Fibroblast of pulmonary artery (primary cell): Measurements from ENCODE around the gene MPRIP.
"Not testable (repeated sequence)": the region's sequence is repeated elsewhere in the genome, so short reads cannot be mapped to it uniquely, and the experiment has no call there.

Experiments
- DNase-seq: peaks from one replicate; pipeline ENCODE4 v3.0.0-alpha.2; 2010; ENCODE audit warnings: low read depth
- H3K4me3 ChIP-seq: replicated peaks from 2 replicates; pipeline ENCODE4 v1.5.1; 2011; ENCODE audit warnings: low read depth, mild to moderate bottlenecking, control low read depth, low read length, moderate library complexity
- CTCF ChIP-seq: IDR thresholded peaks from 2 replicates; pipeline ENCODE4 v1.5.1; 2011; ENCODE audit warnings: mild to moderate bottlenecking, control low read depth, low read length, inconsistent platforms; ENCODE audit errors: missing control alignments

Gene MPRIP

GRCh38 chr17:17014748-17015124 lies 27.5 kb upstream of the MPRIP start:
- not testable (repeated sequence) for H3K4me3 ChIP-seq, DNase-seq

- no peak for DNase-seq
- TF ChIP-seq CTCF: no peak
- H3K4me3 ChIP-seq: no peak overlapping the region
These were observed 27.0 kb upstream of the MPRIP start for GRCh38 chr17:17015230-17015629.

- not testable (repeated sequence) for DNase-seq, H3K4me3 ChIP-seq
These were observed 25.8 kb upstream of the MPRIP start for GRCh38 chr17:17016199-17017197.

GRCh38 chr17:17017343-17018014 lies 24.8 kb upstream of the MPRIP start:
- no peak overlapping the region for H3K4me3 ChIP-seq
- TF ChIP-seq CTCF: no peak
- no peak for DNase-seq

GRCh38 chr17:17018021-17018441 lies 24.2 kb upstream of the MPRIP start:
- TF ChIP-seq CTCF: no peak
- H3K4me3 ChIP-seq: no peak overlapping the region
- no peak for DNase-seq

GRCh38 chr17:17018612-17019429 lies 23.4 kb upstream of the MPRIP start:
- no peak for DNase-seq
- no peak overlapping the region for H3K4me3 ChIP-seq
- no peak for TF ChIP-seq CTCF

GRCh38 chr17:17019430-17019762 lies 22.9 kb upstream of the MPRIP start:
- TF ChIP-seq CTCF: no peak
- H3K4me3 ChIP-seq: no peak overlapping the region
- DNase-seq: no peak
